Gastroesophageal sphincter (tissue), 4 donors: ENCODE measurements around the gene DYNC1LI1. TPM values are rescaled to one million over a fixed set of nuclear protein-coding genes. Genes with fewer than 3 reads are reported as not detected.

Experiments used
- ATAC-seq: fragments of 150-250 bp; one replicate; pipeline ENCODE4 v1.9.1; 2016; ENCODE audit warnings: mild to moderate bottlenecking, moderate library complexity
- H3K27ac ChIP-seq, 4 donors: fragments of 200-600 bp; sonication (generic) in 3 of 4; 1 replicate in 3 of 4; 2 replicates in 1 of 4; pipeline ENCODE4 v1.5.1; 2016 to 2019
- H3K27me3 ChIP-seq: fragments of 200-600 bp; sonication (generic); one replicate; pipeline ENCODE4 v1.5.1; 2019
- H3K36me3 ChIP-seq, 2 donors: fragments of 200-600 bp; sonication (generic); one replicate each; pipeline ENCODE4 v1.5.1; 2019; ENCODE audit warnings: control low read depth in 1 of 2
- H3K4me1 ChIP-seq, 3 donors: fragments of 200-600 bp; sonication (generic); 1 replicate in 2 of 3; 2 replicates in 1 of 3; pipeline ENCODE4 v1.5.1; 2016 to 2019; ENCODE audit warnings: control low read depth in 2 of 3
- H3K4me3 ChIP-seq, 2 donors: fragments of 200-600 bp; sonication (generic); one replicate each; pipeline ENCODE4 v1.5.1; 2019; ENCODE audit warnings: mild to moderate bottlenecking in 1 of 2, moderate library complexity in 1 of 2
- H3K9me3 ChIP-seq, 3 donors: fragments of 200-600 bp; sonication (generic); one replicate each; pipeline ENCODE4 v1.5.1; 2017 to 2019; ENCODE audit warnings: control low read depth in 2 of 3
- CTCF ChIP-seq, 4 experiments: fragments of 200-600 bp in 2 of 4; fragments of 450-650 bp in 2 of 4; sonication (generic) in 1 of 4; IDR thresholded peaks; one replicate each; pipeline ENCODE4 v1.5.1; 2017 to 2019; ENCODE audit warnings: antibody characterized with exemption in 4 of 4, mild to moderate bottlenecking in 2 of 4, moderate library complexity in 2 of 4
- EP300 ChIP-seq: sonication (generic); formaldehyde crosslinking; IDR thresholded peaks from one replicate; pipeline ENCODE4 v1.6.1; 2017; ENCODE audit warnings: antibody characterized with exemption, mild to moderate bottlenecking
- POLR2A ChIP-seq, 2 donors: fragments of 450-650 bp; IDR thresholded peaks; one replicate each; pipeline ENCODE4 v1.6.1; 2017; ENCODE audit warnings: antibody characterized with exemption in 2 of 2, mild to moderate bottlenecking in 2 of 2, moderate library complexity in 1 of 2
- POLR2AphosphoS5 ChIP-seq: sonication (generic); formaldehyde crosslinking; IDR thresholded peaks from one replicate; pipeline ENCODE4 v1.6.1; 2017; ENCODE audit warnings: antibody characterized with exemption
- WGBS, 2 donors: methylation state at CpG; one replicate each; pipeline ENCODE4 v1.1.5; 2018; ENCODE audit warnings: low coverage in 1 of 2; 5-methylcytosine and 5-hydroxymethylcytosine counted together
- total RNA-seq, 4 donors: library from RNA; depleted of rRNA; stranded (reverse); fragments of >200 nt; gene quantifications; one replicate each; pipeline ENCODE4 v1.1.0, GENCODE V29; 2016

Gene DYNC1LI1
- total RNA-seq, 4 donors from 2014 or later, result 29.1 to 75.6 (median 36.3) TPM

- no peaks in the 10 kb centered on the region for H3K36me3 ChIP-seq
- peaks cover 6% of the 10 kb centered on the region for H3K27me3 ChIP-seq
- ATAC-seq, result no peak
- no peaks in the 10 kb centered on the region for H3K9me3 ChIP-seq
- H3K4me1 ChIP-seq, result no peaks in the 10 kb centered on the region
- 82 to 93% methylated on average over 3 to 4 of the region's 4 CpGs for WGBS, 2 donors
- H3K4me3 ChIP-seq, result no peak overlapping the region
- no peak overlapping the region for H3K27ac ChIP-seq
- TF ChIP-seq POLR2A (IDR thresholded peaks at IDR 0.05) (no peak), EP300 (no peak), POLR2AphosphoS5 (no peak), CTCF (IDR thresholded peaks at IDR 0.05) (no peak)
Observed at GRCh38 chr3:32613183-32613582, 42.5 kb upstream of the DYNC1LI1 start.

GRCh38 chr3:32612547-32612946, 41.9 kb upstream of the DYNC1LI1 start:
- Histone ChIP-seq H3K9me3 (no peaks in the 10 kb centered on the region), H3K27ac (no peak overlapping the region), H3K4me3 (no peak overlapping the region), H3K4me1 (no peaks in the 10 kb centered on the region), H3K27me3 (peaks cover 6% of the 10 kb centered on the region), H3K36me3 (no peaks in the 10 kb centered on the region)
- WGBS, 2 donors, result 54 to 67% methylated on average over 1 of the region's 1 CpG
- TF ChIP-seq POLR2A (IDR thresholded peaks at IDR 0.05), result no peak
- no peak for TF ChIP-seq POLR2AphosphoS5
- no peak for TF ChIP-seq CTCF (IDR thresholded peaks at IDR 0.05)
- TF ChIP-seq EP300, result no peak
- no peak for ATAC-seq

- WGBS, 2 donors, result 69 to 80% methylated on average over 2 of the region's 2 CpGs
- no peak for ATAC-seq
Observed at GRCh38 chr3:32607522-32607921, 36.9 kb upstream of the DYNC1LI1 start.

GRCh38 chr3:32606960-32607359, 36.3 kb upstream of the DYNC1LI1 start:
- Histone ChIP-seq H3K27me3 (peaks cover 6% of the 10 kb centered on the region), H3K36me3 (no peaks in the 10 kb centered on the region), H3K27ac (no peak overlapping the region), H3K9me3 (no peaks in the 10 kb centered on the region), H3K4me3 (no peak overlapping the region), H3K4me1 (no peaks in the 10 kb centered on the region)
- TF ChIP-seq EP300 (no peak), CTCF (IDR thresholded peaks at IDR 0.05) (no peak), POLR2A (IDR thresholded peaks at IDR 0.05) (no peak), POLR2AphosphoS5 (no peak)
- no peak for ATAC-seq
- WGBS, 2 donors, result 73 to 76% methylated on average over 2 to 3 of the region's 3 CpGs

More at GRCh38 chr3:32607522-32607921, 36.9 kb upstream of the DYNC1LI1 start:
- H3K4me1 ChIP-seq, result no peaks in the 10 kb centered on the region
- H3K9me3 ChIP-seq, result no peaks in the 10 kb centered on the region
- no peaks in the 10 kb centered on the region for H3K36me3 ChIP-seq
- H3K27me3 ChIP-seq, result peaks cover 6% of the 10 kb centered on the region
- H3K27ac ChIP-seq, result no peak overlapping the region
- no peak overlapping the region for H3K4me3 ChIP-seq
- TF ChIP-seq POLR2A (IDR thresholded peaks at IDR 0.05) (no peak), CTCF (IDR thresholded peaks at IDR 0.05) (no peak), EP300 (no peak), POLR2AphosphoS5 (no peak)

GRCh38 chr3:32606277-32606676, 35.6 kb upstream of the DYNC1LI1 start:
- Histone ChIP-seq H3K4me1 (no peaks in the 10 kb centered on the region), H3K9me3 (no peaks in the 10 kb centered on the region), H3K4me3 (no peak overlapping the region), H3K27ac (no peak overlapping the region), H3K27me3 (peaks cover 6% of the 10 kb centered on the region), H3K36me3 (no peaks in the 10 kb centered on the region)
- no peak for ATAC-seq
- 90% methylated on average over 2 of the region's 3 CpGs; no CpG with 5 or more reads in 1 of the 2 donors for WGBS, 2 donors
- no peak for TF ChIP-seq POLR2AphosphoS5
- no peak for TF ChIP-seq CTCF (IDR thresholded peaks at IDR 0.05)
